GM19240 (cell line): Measurements from ENCODE around the gene GUCY1B1.
"Not testable (repeated sequence)": the region's sequence is repeated elsewhere in the genome, so short reads cannot be mapped to it uniquely, and the experiment has no call there.

Source experiments
- DNase-seq: peaks from one replicate; pipeline ENCODE4 v3.0.0; 2011; ENCODE audit warnings: low spot score; ENCODE audit not compliant: insufficient read length

Gene GUCY1B1

DNA sequence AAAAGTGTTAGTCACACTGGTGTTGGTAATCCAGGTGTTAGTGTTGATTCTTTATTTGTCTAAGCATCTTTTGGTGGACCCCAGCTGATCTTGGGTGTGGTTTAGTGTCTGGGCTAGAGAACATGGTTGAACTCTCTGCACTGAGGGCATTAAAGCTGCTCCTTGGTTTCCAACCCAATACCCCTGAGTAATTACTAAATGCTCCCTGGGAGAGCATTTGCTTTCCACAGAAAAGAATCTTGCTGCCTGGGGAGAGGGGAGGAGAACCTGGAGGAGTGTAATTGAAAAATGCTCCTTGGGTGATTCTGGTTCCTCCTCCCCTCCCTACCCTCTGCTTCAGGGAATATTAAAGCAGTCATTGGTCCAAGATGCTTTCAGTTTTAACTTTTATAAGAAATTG, 3.1 kb downstream of the GUCY1B1 start:
- DNase-seq, result no peak

DNA sequence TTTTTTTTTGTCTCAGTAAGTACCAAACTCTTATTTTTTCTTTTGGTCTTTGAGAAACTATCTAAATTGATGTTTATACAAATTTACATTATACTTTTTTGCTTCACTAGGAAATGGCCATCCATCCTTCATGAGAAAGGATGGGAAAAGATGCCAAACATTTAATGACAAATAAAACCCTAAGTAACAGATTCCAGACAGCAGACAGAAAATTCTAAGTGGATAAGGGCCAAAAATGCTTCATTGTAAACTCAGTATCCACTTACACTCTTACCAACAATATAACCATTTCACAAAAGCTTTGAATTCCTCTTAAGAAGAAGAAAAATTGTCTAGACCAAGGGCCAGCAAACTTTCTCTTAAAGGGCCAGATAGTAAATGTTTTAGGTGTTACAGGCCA, 3.5 kb downstream of the GUCY1B1 start:
- DNase-seq, result no peak

DNA sequence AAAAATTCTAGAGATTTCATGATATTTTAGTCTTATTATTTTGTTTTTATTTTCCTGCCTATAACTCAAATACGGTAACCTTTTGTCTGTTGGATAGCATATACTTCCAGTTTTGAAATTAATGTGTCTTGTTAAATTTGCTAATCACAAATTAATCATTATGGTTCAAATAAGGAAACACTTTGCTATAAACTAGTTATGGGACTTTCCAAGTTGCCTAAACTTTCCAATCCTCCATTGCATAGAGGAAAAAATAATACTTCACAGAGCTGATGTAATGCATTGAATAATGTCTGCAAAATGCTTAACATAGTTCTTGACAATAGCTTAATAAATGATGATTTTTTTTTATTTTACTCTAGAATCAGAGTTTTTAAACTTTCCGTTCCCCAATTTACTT, 4.7 kb downstream of the GUCY1B1 start:
- DNase-seq, result no peak

DNA sequence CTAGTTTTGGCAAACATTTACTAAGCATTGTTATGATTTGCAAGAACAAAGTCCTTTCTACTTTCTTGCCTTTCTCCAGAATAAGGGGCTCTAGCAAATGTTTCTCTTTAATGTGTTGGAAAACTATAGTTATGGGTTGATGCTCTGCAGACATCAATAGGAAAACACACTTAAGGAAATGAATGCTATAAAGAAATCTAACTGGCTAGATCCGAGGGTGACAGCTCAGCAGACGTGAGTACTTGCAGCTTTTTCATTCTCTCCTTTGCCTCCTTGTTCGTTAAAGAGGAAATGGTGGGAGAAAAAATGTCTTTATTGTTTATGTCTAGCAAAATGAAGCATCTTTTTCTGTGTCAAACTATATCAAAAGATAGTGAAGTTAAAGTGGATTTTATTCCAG, 6.3 kb downstream of the GUCY1B1 start:
- DNase-seq, result no peak

DNA sequence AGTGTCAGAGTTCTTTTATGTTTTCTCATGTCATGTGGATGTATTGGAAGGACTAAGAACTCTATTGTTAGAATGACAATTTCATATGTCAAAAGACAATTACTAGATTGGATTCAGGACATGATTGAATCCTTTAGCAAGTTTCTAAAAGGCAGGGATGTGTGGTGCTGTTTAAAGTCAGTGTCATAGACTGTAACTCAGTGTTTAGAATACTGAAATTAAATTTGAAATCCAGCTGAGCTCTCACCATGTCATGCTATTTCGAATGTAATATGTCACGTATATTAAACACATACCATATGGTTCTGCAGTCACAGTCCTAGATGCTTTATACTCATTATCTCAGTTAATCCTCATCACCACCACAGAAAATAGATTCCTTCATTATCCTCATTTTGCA, 7.8 kb downstream of the GUCY1B1 start:
- DNase-seq, result no peak

DNA sequence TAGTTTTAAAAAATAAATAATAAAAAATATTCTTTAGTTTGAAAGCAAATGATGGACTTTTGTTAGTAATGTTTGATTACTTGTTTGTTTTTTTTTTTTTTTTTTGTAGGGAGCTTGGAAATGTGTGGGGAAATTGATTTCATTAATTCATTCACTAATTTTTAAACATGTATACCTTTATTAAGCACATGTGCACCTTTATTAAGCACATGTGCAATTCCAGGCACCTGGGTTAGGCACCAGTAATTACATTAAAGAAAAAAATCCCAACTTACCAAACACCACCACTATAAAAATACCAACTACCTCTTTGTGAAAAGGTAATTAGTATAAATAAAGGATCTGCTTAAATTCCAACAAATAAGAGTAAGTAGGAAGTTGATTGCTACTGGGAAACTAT, 9.5 kb downstream of the GUCY1B1 start:
- DNase-seq, result no peak

DNA sequence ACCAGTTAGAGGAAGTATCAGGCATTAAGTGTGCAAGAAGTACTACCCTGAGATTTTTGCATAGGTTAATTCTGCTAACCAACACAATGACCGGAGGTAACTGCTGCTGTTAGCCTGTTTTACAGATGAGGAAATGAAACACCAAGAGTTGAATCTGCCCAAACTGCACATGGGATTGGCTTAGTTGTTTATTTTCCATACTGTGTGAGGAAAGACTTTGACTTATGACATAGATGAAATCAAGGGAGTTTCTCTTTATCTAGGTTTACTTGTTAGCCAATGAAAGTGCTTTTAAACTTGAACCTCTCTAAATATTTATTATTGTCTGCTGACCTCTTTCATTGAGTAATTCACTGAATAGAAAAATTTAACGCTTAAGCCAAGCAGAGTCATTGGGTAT, 10.3 kb downstream of the GUCY1B1 start:
- DNase-seq, result no peak

DNA sequence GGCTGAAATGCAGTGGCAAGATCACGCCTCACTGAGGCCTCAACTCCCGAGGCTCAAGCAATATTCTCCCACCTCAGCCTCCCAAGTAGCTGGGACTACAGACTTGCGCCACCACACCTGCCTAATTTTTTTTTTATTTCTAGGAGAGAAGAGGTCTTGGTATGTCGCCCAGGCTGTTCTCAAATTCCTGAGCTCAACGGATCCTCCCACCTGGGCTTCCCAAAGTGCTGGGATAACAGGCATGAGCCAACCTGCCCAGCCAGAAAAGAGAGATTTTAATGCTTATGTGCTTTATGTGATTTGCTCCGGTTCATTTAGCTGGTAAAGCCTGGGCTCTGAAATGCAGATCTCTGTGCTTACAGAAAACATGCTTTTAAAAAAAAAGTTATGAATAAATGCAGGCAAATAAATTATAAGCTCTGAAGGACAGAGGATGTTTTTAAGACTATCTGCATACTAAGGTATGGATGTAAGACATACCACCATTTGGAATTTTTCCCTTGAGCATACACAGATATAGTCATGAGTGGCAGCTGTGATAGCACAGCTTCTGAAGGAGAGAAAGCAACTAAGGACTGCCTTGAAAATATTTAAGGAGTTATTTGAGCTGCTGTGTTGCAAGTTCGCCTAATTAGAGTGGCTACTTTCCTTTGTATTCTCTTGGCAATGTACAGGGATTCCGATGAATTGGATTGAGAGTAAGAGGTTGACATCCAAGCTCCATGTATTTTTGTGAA, 13.8 kb downstream of the GUCY1B1 start:
- DNase-seq, result no peak

DNA sequence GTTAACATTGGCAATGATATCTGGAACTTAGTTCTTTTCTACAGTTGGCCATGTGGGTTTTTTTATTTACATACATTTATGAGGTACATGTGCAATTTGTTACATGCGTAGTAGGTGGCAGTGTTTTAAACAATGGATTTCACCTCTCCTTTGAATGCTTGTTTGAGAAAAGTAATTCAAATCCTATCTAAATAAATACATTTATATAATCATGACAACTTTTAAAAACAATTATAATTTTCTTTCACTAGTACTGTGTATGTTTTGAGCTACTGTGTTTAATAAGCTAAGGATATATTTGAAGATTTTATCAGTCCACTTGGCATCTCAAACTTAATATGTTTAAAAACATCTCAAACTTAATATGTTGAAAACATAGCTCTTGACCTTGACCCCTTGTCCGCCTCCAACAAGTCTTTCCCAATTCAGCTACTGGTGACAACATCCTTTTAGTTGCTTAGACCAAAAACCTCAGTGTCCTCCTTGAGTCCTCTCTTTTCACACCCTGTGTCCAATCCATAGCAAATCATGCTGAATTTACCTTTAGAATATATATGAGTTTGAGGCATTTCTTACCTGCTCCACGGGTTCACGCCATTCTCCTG, 14.5 kb downstream of the GUCY1B1 start:
- no peak for DNase-seq

DNA sequence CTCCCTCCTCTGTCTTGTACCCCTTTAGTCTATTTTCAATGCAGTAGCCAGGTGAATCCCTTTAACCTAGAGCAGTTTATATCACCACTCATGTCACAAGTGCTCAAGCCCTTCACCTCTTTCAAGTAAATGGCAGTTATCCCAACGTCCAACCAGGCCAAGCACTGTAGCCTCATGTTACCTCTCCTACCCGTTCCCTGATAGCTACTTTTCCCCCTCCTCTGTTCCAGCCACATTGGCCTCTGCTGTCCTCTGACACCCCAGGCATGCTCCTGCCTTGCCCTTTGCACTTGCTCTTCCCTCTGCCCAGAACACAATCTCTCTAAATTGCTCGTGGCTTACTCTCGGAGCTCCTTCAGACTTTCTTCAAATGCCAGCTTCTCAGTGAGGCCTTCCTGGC, 15.2 kb downstream of the GUCY1B1 start:
- no peak for DNase-seq

DNA sequence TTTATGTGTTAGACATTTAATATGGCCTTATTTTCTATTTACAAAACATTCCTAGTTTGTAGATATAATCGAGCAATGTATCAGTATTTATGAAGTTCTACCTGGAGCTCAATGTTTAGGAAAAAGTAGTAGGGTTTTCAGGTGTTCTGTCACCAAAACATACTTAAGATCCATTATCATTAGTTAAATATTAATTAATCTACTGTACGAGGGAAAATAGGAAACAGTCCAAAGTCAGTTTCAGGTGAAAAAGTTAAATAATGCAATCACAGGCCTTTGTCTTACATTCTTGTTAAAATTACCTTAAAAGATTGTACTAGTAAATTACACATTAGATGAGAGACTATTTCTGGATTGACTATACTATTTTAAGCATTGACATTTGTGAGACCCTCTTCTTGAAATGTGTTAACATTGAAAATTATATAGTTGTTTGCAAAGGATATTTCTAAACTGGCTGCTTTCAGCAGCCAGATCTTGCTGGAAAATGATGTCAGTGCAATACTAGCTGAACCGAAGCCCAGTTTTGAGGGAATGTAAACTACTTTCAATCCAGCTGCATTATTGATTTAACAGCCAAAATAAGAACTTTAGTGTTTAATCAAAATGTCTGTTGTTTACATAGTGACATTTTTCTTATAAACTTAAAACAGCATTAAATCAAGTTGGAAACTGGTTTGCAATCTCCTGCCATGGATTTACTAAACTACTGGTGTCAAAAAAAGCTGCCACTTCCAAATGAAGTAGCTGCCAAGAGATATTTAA, 19.3 kb downstream of the GUCY1B1 start:
- no peak for DNase-seq

DNA sequence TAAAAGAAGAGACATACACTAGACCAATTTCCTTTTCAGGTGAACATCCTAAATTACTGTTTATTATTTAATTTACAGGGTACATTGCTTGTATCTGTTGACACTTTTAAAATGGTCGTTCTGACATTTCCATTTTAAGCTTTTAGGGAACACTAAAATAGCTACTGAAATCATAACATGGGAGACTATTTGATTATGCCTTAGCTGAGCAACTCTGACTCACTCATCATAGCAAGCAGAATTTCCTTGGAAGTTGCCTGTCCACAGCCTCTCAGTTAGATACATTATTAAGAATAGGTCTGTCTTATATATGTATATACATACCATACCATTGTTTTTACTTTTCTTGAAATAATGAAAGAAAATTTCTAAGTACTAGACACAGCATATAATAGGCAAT, 22.0 kb downstream of the GUCY1B1 start:
- DNase-seq, result no peak

DNA sequence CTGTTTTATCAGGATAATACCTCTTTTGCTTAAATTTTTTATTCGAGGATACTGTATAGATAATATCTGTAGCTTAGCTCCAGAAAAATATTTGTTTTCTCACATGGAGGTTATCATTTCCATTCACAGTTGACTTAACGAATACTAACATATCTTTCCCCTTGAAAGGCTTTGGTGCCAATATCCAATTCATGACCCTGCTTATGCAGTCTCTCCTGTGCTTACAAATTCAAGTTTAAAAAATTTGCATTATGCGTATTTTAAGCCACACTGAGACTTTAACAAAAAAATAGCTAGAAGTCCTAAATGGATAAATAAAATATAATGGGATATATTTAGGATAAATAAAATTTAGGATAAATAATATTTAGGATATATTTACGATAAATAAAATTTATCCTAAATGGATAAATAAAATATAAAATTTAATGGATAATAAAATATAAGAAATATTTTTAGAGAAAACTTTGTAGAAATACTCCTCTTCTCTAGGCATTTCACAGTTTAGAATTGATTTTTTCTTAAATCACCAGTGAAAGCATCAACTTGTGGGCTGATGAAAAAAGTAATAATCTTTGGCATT, 22.5 kb downstream of the GUCY1B1 start:
- DNase-seq, result no peak

DNA sequence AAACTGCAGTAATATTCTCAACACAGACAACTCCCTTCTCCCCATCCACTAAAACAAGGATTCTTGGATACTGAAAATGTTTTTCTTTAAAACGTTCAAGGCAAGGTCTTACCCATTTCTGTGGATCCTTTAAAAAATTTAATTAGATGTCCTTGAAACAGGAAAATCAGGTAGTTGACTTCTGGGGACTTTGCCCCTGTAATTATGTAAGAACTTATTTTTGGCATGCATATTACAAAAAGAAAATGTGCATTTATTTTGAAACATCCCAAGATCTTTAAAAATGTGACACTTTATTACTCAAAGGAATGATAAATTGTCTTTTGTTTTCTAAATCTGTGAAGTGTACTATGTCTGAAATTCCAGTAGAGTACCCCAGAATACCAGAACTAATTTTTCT, 25.8 kb downstream of the GUCY1B1 start:
- no peak for DNase-seq

DNA sequence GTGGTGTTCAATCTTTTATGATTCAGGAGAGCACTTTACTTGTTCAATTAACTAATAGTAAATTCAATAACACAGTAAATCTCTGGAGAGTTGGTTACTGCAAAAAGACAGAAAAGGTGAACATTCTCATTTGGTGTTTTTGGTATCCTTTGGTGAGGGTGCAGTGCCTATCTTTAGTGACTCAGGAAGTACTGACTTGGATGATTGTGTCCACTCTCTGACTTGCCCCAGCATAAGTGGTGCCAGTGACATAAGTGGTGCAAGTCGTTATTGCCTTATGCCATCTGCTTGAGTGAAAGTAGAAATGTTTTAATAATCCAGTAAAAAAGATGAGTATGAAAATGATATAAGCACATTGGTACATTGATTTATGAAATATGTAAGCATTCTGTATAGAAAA, 27.0 kb downstream of the GUCY1B1 start:
- no peak for DNase-seq

DNA sequence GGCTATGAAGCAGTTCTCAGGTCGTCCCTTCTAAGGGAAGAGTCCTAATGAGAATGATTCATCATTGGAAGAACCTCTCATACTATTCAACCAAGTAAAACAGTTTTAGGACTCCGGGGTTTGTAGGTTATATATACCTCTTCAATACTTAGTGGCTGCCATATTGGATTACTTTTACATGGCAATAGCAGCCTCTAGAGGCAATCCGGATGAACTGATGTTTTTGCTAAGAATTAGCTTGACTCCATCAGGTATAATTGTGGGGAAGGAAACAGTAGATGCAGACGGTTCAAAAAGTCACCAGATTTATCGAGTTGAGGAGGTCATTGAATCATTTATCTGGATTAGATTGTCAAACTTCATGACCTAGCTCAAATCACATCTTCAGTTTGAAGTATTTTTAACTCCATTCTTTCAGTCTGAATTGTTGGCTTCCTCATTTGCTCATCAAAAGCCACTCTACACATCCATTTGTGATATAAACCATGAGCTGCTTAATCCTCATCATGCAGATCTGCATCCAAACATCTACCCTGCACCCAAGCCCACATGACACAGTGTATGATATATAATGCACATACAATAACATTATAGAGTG, 28.4 kb downstream of the GUCY1B1 start:
- DNase-seq, result no peak

DNA sequence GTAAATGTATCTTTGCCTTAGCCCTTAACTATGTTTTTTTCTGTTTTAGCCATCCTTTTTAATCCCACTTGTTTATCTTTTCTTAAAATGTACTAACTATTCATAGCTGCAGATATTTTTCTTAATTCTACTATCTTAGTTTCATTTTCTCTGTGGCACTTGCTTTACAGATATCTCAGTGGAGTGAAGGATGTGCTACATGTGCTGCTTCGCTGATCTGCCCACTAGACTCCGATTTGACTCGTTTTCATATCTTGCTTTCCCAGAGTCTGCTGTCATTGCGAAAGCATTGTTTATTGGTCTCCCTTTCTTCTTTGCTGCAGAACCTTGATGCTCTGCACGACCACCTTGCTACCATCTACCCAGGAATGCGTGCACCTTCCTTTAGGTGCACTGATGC, 30.6 kb downstream of the GUCY1B1 start:
- DNase-seq, result no peak

DNA sequence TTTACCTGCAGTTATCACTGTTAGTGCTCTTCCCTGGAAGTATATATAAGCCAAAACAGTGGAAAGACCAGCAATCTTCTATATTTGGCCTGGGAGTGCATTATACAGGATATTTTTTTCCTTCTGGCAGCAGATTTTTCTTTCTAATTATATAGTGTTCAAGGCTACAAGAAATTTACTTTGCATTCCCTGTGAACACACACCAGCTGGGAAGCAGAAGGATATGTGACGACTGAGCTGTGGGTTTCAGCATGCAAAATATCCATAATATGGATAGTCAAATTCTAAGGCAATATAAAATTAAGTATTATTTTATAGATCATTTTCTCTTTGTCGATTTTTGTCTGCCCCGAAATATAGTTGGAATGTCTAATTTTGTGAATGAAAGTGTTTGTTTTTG, 31.2 kb downstream of the GUCY1B1 start:
- no peak for DNase-seq

DNA sequence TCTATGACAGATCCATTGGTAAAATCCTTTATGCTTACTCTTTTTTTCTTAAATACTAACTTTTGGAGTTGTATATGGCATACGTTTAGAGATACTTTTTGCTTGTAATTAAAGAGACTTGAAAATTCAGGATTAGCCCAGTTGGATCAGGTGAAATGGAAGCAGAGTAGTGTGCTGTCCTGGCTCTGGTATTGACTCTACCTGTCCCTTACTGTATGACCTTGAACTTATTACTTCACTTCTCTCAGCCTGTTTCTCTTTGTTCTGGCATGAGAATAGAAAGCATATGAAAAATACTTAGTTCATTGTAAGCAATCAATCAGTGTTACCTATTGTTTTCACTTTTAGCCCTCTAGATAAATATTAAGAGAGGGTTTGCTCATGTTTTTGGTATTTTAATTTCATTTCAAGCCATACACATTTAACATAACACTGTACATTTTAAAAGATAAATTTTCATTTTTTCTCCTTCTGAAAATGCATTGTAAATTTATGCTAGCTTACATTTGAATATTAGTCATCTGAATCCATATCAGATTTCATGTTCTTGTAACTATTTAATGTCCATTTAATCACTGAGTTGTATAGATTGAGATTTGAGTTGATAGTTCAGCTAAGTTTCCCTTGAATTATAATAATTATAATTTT, 35.9 kb downstream of the GUCY1B1 start:
- DNase-seq, result no peak

DNA sequence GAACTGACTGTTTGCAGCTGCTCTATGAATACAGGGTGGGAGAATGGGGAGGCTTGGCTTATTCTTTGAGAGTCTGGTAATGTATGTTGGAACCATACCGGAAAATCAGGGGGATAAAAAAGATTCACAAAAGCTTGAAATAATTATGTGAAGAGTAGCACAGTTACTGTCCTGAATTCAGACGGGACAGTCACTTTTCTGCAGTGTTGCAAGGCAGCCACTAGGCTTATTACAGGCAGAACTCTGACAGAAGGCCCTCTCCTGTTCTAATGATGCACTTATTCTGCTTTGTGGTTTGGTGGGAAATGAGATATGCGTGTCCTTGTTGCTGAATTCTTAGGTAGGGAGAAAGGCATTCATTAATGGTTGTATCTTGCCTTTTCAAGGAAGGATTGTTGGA, 37.2 kb downstream of the GUCY1B1 start:
- DNase-seq, result no peak

DNA sequence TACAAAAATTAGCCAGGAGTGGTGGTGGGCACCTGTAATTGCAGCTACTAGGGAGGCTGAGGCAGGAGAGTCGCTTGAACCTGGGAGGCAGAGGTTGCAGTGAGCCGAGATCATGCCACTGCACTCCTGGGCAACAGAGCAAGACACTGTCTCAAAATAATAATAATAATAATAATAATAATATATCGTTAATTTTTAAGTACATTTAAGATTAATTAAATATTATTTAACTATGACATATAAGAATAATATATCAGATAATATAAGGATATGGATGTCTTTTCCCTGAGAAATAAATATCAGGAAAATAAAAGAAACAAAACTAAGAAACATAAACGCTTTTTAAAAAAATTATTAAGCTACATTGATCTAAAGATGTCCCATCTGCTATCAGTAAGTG, 38.8 kb downstream of the GUCY1B1 start:
- not testable (repeated sequence) for DNase-seq
